Loucy (cell line): ENCODE results near the gene CHRNA5.
A peak's percentile ranks its signal among the peaks of the same experiment; 100 is the strongest.

ENCODE experiments used
- H2AFZ ChIP-seq: fragments of 200-600 bp; sonication (generic); 2 replicates; pipeline ENCODE4 v1.6.0; 2016; ENCODE audit warnings: antibody characterized with exemption, mild to moderate bottlenecking, low read length, moderate library complexity
- H3F3A ChIP-seq: fragments of 200-600 bp; 2 replicates; pipeline ENCODE4 v1.6.0; 2016; ENCODE audit warnings: antibody characterized with exemption, low read depth, mild to moderate bottlenecking
- H3K27me3 ChIP-seq: fragments of 200-600 bp; sonication (generic); 2 replicates; pipeline ENCODE4 v1.6.1; 2014; ENCODE audit warnings: low read length, mild to moderate bottlenecking; ENCODE audit not compliant: insufficient read depth, poor library complexity, severe bottlenecking
- H3K36me3 ChIP-seq: fragments of 200-600 bp; sonication (generic); 2 replicates; pipeline ENCODE4 v1.6.1; 2016; ENCODE audit warnings: low read length; ENCODE audit not compliant: insufficient read depth
- H3K4me1 ChIP-seq: fragments of 200-600 bp; sonication (generic); 2 replicates; pipeline ENCODE4 v1.5.1; 2014; ENCODE audit warnings: low read length, mild to moderate bottlenecking; ENCODE audit not compliant: insufficient read depth, poor library complexity, severe bottlenecking
- H3K4me2 ChIP-seq: fragments of 200-600 bp; sonication (generic); 2 replicates; pipeline ENCODE4 v1.6.0; 2014; ENCODE audit warnings: antibody characterized with exemption, low read length, low read depth, mild to moderate bottlenecking; ENCODE audit not compliant: poor library complexity, severe bottlenecking
- H3K4me3 ChIP-seq: fragments of 200-600 bp; sonication (generic); 2 replicates; pipeline ENCODE4 v1.5.1; 2014; ENCODE audit warnings: low read length, mild to moderate bottlenecking, mixed read lengths; ENCODE audit not compliant: poor library complexity, severe bottlenecking
- H3K79me2 ChIP-seq: fragments of 200-600 bp; sonication (generic); 2 replicates; pipeline ENCODE4 v1.6.1; 2014; ENCODE audit warnings: low read length; ENCODE audit not compliant: insufficient read depth
- H3K9ac ChIP-seq: fragments of 200-600 bp; sonication (generic); 2 replicates; pipeline ENCODE4 v1.6.0; 2014; ENCODE audit warnings: mild to moderate bottlenecking, low read depth, low read length, moderate library complexity; ENCODE audit not compliant: poor library complexity, severe bottlenecking
- H3K9me2 ChIP-seq: fragments of 200-600 bp; sonication (generic); replicated peaks from 2 replicates; pipeline ENCODE4 v1.6.1; 2016; ENCODE audit warnings: low read depth, low read length, mixed read lengths
- H3K9me3 ChIP-seq: fragments of 200-600 bp; sonication (generic); 2 replicates; pipeline ENCODE4 v1.6.1; 2014; ENCODE audit warnings: mild to moderate bottlenecking, antibody characterized with exemption, low read length, low read depth; ENCODE audit not compliant: insufficient read depth
- H4K20me1 ChIP-seq: fragments of 200-600 bp; sonication (generic); 2 replicates; pipeline ENCODE4 v1.6.0; 2014; ENCODE audit warnings: antibody characterized with exemption, low read length, mild to moderate bottlenecking; ENCODE audit not compliant: insufficient read depth, poor library complexity, severe bottlenecking
- EZH2phosphoT487 ChIP-seq: fragments of 200-600 bp; IDR thresholded peaks from 2 replicates; pipeline ENCODE4 v1.6.1; 2018; ENCODE audit warnings: antibody characterized with exemption, mild to moderate bottlenecking, moderate library complexity, borderline replicate concordance
- TF ChIP-seq, protein P1 (sequence below): fragments of 200-600 bp; sonication (generic); conservative IDR thresholded peaks from 2 replicates; pipeline ENCODE4 v1.5.1; 2014; ENCODE audit warnings: mild to moderate bottlenecking, antibody characterized with exemption, low read length

Gene CHRNA5

DNA sequence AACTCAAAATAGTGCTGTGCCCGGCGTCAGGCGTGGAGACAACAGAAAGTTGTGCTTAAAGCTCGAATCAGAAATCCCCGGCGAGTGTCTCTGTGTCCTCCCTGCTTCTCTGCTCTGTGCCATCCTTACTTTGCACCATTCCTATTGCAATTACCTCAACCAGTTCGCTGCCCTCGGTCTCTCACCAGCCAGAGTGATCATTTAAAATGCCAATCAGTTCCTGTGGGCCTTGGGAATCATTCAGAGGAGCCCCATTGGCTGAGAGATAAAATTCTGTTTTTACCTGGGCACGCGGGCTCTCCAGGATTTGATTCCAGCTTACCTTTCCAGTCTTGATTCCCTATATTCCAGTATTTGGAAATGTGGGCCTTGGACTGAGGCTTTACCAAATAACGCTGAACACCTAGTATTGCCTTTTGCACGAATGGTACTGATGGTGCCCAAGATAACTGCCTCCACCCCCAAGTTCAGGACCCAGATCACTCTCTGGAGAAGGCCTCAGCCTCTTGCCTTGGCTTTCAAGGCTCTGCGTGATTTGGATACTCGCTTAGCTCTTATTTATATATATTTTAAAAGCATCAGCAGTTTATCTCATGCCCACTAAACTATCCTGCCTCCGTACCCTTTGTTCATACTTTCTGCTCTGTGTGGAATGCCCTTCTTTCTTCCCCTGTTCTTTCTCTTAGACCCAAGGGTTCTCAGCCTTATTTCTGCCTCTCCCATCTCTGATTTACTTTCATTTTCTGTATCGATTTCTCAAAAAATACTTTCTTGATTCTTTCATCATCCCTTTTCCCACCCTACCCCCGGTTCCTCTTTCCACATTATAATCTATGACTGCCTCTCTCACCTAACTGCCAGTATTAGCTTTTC, 24.2 kb upstream of the CHRNA5 start:
- no peak for TF ChIP-seq EZH2phosphoT487
- TF ChIP-seq, protein P1, sequence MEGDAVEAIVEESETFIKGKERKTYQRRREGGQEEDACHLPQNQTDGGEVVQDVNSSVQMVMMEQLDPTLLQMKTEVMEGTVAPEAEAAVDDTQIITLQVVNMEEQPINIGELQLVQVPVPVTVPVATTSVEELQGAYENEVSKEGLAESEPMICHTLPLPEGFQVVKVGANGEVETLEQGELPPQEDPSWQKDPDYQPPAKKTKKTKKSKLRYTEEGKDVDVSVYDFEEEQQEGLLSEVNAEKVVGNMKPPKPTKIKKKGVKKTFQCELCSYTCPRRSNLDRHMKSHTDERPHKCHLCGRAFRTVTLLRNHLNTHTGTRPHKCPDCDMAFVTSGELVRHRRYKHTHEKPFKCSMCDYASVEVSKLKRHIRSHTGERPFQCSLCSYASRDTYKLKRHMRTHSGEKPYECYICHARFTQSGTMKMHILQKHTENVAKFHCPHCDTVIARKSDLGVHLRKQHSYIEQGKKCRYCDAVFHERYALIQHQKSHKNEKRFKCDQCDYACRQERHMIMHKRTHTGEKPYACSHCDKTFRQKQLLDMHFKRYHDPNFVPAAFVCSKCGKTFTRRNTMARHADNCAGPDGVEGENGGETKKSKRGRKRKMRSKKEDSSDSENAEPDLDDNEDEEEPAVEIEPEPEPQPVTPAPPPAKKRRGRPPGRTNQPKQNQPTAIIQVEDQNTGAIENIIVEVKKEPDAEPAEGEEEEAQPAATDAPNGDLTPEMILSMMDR = no peak
- Histone ChIP-seq H3K27me3 (no peaks in the 10 kb centered on the region), H3K9me2 (no peaks in the 10 kb centered on the region), H3K9me3 (no peaks in the 10 kb centered on the region), H4K20me1 (peaks cover 48% of the 10 kb centered on the region), H3K4me2 (peak overlapping the region; percentile 97), H3K4me1 (peaks cover 45% of the 10 kb centered on the region), H3K79me2 (peaks cover 61% of the 10 kb centered on the region), H3F3A (no peaks in the 10 kb centered on the region), H3K4me3 (peak overlapping the region; percentile 95), H2AFZ (peak overlapping the region; percentile 88), H3K9ac (peak overlapping the region; percentile 91), H3K36me3 (peaks cover 22% of the 10 kb centered on the region)

DNA sequence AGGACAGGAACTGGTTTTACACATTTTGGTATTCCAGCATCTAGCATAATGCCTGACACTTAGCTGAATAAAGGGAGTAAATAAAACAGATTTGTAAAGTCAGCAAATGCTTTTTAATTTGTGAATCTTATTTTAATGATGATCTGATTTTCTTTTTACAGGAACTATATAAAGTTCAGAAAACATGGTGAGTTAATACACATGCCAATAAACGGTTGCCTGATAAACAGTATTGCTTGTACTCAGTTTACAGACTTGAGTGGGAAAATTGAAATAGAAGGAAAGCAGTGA, 23.6 kb upstream of the CHRNA5 start:
- Histone ChIP-seq H3K27me3 (no peaks in the 10 kb centered on the region), H3K9me2 (no peaks in the 10 kb centered on the region), H3K9me3 (no peaks in the 10 kb centered on the region), H3K4me2 (peak overlapping the region; percentile 97), H3K36me3 (peaks cover 27% of the 10 kb centered on the region), H3K4me3 (peak overlapping the region; percentile 95), H2AFZ (no peak overlapping the region), H3K9ac (peak overlapping the region; percentile 91), H4K20me1 (peaks cover 48% of the 10 kb centered on the region), H3K4me1 (peaks cover 45% of the 10 kb centered on the region), H3F3A (no peaks in the 10 kb centered on the region), H3K79me2 (peaks cover 66% of the 10 kb centered on the region)
- TF ChIP-seq, protein P1 = no peak
- no peak for TF ChIP-seq EZH2phosphoT487

DNA sequence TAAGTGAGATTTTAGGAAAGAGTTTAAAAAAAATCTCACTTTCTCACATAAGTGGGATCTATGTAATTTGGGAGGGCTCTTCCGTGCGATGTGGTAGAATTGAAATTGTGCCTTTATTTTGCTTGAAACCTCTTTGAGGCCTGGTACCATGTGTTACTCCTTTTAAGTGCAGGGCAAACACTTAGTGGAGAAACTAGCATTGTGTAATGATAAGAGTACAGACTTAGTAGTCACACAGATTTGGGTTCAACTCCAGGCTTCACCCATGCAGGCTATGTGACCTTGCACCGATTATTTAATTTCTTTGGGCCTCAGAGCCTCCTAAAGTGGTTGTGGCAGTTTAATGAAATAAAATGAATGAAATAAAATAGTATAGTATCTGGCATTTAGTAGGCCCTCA, 22.7 kb upstream of the CHRNA5 start:
- Histone ChIP-seq H3K4me3 (peak overlapping the region; percentile 95), H3K36me3 (peaks cover 37% of the 10 kb centered on the region)

More for the DNA sequence above, 22.7 kb upstream of the CHRNA5 start:
- H3K9ac ChIP-seq = peak overlapping the region; percentile 91
- H3K27me3 ChIP-seq = no peaks in the 10 kb centered on the region
- H3K4me1 ChIP-seq = peaks cover 45% of the 10 kb centered on the region
- peaks cover 52% of the 10 kb centered on the region for H4K20me1 ChIP-seq
- peaks cover 66% of the 10 kb centered on the region for H3K79me2 ChIP-seq
- H3K9me2 ChIP-seq = no peaks in the 10 kb centered on the region
- H3F3A ChIP-seq = no peaks in the 10 kb centered on the region
- no peak overlapping the region for H2AFZ ChIP-seq
- TF ChIP-seq, protein P1 = no peak
- no peak for TF ChIP-seq EZH2phosphoT487
- peak overlapping the region; percentile 97 for H3K4me2 ChIP-seq
- no peaks in the 10 kb centered on the region for H3K9me3 ChIP-seq
